SK-N-MC (cell line): ENCODE data around the gene RAB9B.

Experiments used
- EZH2 ChIP-seq: fragments of 200-600 bp; sonication (generic); IDR thresholded peaks from one replicate; pipeline ENCODE4 v1.6.1; 2017; ENCODE audit warnings: antibody characterized with exemption
- FOXP2 ChIP-seq: optimal IDR thresholded peaks from 2 replicates; pipeline ENCODE3; 2011; ENCODE audit warnings: mild to moderate bottlenecking, moderate library complexity; ENCODE audit not compliant: insufficient read depth; ENCODE audit errors: extremely low read length, control extremely low read depth
- POLR2AphosphoS5 ChIP-seq: IDR thresholded peaks from 2 replicates; pipeline ENCODE4 v1.6.1; 2012; ENCODE audit warnings: mild to moderate bottlenecking, low read depth, low read length, borderline replicate concordance

DNA sequence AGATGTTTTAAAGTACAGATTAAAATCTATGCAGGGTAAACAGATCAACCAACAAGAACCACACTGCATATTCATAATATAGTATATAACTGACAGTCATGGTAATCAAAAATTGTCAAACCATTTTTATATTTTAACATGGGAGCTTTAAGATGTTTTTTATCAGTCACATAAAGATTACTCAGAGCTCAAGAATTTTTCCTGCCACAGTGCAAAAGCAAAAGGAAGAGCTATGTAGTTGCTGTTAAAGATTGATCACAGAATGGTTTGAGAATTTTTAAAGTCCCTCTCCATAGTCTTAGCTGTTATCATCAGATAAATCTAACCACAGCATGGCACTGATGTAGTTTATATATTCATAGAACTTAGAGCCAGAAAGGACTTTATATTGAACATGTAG is 8.5 kb downstream of the RAB9B start:
- TF ChIP-seq POLR2AphosphoS5 (no peak), EZH2 (no peak), FOXP2 (no peak)
